ENCODE results near the gene RNF215.
"Not testable (repeated sequence)": the region's sequence is repeated elsewhere in the genome, so short reads cannot be mapped to it uniquely, and the experiment has no call there.

RNF215 gene

DNA sequence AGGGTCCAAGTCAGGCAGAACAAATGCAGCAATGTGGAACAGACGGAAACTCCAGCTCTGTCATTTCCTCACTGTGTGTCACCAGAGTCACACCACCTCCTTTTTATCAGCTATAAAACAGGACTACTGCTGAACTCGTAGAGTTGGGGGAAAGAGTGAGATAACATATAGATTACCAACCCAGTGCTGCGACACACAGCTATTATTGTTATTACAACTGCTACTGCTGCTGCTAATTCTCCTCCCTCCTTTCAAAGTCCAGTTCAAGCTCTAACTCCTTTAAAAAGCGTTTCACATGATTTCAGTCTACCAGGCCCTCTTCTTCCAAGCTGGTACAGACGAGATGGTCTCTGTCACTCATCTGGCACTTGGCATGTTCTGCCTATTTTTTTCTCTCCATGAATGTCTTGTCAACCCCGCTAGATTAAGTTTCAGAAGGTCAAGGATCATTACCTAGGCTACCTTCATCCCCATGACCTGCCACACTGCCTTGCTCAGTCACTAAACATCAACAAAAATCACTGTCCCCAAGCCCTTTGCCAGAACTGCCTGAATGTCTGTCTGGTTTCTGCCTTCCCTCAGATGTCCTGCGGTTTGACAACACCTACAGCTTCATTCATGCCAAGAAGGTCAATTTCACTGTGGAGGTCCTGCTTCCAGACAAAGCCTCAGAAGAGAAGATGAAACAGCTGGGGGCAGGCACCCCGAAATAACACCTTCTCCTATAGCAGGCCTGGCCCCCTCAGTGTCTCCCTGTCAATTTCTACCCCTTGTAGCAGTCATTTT, 34.7 kb upstream of the RNF215 start:
- no peak for DNase-seq (ENCODE audit: low read depth in 2 of 2)

- DNase-seq (ENCODE audit: low read depth in 2 of 2) = no peak
Measured at GRCh38 chr22:30420347-30421125, 33.3 kb upstream of the RNF215 start.

GRCh38 chr22:30416837-30417236, 29.6 kb upstream of the RNF215 start:
- DNase-seq (ENCODE audit: low read depth in 2 of 2) = no peak

- DNase-seq (ENCODE audit: low read depth in 2 of 2) = no peak
Measured at GRCh38 chr22:30416403-30416802, 29.2 kb upstream of the RNF215 start.

DNA sequence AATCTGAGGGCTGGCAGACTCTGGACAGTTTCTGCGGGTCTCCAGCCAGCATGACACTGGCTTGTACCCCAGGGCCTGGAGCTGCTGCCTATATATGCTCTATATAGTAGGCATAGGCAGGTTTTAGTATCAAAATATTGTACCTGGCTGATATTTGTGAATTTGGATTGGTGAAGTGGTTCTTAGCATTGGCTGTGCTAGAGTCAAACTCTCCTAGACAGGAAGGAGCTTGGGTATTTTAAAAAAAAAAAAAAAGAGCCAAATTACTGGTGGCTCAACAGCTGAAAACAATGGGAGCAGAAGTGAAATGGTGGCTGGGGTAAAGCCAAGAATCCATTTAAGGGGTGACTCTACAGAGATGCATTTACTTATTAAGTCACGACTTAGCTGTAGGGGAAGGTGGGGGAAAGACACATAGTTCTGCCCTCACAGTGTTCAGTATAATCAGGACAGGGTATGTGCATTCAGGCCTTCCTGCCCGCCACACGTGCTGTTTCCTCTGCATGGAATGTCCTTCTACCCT, 27.4 kb upstream of the RNF215 start:
- DNase-seq (ENCODE audit: low read depth in 2 of 2) = no peak

- DNase-seq (ENCODE audit: low read depth in 2 of 2) = no peak
Measured at GRCh38 chr22:30413745-30414524, 26.7 kb upstream of the RNF215 start.

DNA sequence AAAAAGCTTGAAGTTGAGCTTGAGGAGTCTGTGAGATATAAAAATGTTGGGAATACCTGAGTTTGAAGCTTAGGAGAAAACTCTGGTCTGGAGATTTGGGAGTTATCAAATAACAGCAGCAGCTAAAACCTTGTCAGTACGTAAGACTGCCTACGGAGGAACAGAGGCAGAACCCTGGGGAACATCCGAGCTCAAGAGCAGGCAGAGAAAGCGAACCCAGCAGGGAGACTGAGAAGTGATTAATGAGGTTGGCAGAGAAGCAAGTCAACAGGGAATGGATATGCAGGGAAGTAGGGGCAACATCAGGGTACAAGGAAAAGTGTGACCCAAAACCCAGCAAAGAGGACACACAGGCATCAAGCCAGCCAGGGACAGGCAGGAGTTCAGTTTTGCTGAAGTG, 25.8 kb upstream of the RNF215 start:
- no peak for DNase-seq (ENCODE audit: low read depth in 2 of 2)

DNA sequence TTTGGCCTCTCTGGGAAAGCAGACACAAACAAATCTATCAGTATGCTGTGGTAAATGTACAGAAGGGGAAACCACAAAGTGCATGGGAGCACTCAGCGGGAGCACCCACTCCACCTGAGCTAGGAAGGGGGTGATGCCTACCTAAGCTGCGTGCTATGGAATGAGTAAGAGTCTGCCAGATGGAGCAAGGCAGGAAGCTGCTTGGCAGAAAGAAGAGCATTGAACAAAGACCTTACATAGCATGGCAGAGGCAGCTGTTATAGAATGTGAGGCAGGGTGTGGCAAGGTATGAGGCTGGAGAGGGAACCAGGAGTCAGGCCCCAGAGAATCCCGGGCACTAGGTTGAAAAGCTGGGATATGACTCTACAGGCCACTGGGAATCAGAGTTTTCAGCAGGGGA, 24.6 kb upstream of the RNF215 start:
- DNase-seq (ENCODE audit: low read depth in 2 of 2) = no peak

DNA sequence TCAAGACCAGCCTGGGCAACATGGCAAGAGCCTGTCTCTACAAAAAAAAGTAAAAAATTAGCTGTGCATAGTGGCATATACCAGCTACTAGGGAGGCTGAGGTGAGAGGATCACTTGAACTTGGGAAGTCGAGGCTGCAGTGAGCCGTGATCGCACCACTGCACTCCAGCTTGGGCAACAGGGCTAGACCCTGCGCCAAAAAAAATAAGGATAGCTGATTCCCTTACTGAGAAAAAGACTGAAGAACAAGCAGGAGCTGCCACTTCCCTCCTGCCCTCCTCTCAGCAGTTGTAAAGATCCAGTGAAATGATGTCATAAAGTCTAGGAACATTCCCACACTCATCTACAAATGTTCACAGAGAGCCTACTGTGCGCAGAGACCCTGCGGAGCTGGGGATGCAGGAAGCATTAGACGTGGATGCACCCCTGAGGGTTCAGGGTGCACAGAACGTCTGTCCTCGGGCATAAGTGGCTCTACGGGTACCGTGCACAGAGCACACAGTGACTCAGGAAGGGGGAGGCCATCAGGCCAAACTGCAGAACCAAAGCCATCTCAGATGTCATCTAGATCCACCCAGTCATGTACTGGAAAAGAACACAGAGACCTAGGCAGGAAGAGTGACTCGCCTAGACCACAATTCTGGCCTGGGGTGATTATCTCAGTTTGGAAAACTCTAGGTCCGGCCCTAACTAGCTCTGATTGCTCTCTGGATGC, 21.3 kb upstream of the RNF215 start:
- no peak for DNase-seq (ENCODE audit: low read depth in 2 of 2)

DNA sequence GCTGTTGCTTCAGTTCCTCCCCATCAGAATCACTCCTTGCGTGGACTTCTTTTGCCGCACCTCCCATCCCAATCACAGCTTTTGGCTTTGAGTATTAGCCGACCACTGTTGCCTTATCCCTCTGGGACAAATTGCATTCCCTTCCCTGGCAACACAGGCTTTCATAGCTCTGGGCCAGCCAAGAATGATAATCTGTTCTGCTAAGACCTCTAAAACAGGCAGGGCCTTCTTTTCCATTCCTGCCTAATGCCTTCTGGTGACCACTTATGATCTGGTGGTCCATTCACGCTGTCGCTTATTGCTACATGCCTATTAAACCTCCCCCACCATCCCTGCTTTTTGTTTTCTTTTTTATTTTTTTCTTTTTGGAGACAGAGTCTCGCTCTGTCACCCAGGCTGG, 19.2 kb upstream of the RNF215 start:
- DNase-seq (ENCODE audit: low read depth in 2 of 2) = no peak

DNA sequence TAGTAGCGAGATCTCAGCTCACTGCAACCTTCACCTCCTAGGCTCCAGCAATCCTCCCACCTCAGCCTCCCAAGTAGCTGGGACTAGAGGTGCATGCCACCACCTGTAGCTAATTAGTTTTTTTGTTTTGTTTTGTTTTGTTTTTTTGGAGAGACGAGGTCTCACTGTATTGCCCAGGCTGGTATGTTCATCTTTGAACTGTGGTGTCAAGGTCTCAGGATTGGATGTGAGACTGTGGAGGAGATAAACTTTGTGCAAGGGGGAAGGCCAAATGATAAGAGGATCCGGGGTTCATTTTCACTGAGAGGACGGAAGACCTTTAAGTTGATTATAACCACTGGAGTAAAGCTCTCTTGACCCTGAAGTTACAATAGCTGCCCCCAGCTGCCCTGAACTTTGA, 18.5 kb upstream of the RNF215 start:
- DNase-seq (ENCODE audit: low read depth in 2 of 2) = no peak

DNA sequence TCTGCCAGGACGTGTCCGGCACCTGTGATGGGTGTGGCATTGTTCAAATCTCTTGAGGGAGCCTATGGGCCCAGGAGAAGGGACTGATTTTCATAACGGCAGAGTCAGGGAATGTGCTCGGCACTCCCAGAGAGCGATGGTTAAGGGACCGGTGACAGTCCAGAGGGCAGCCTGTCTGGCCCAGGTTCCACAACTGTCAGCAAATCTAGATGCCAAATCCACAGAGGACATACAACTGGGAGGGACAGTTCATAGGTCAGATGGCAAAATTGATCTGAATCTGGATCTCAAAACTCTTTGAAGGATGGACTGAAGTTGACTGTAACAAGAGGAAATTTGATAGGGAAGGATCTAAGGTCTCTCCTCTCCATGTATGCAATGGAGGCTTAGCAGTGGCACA, 17.1 kb upstream of the RNF215 start:
- no peak for DNase-seq (ENCODE audit: low read depth in 2 of 2)

DNA sequence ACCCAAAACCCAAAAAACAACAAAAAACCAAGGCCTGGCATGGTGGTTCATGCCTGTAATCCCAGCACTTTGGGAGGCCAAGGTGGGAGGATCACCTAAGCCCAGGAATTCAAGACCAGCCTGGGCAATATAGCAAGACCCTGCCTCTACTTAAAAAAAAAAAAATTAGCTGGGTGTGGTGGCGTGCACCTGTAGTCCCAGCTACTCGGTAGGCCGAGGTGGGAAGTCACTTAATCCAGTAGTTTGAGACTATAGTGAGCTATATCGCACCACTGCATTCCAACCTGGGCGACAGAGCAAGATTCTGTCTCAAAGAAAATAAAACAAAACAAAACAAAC, 15.5 kb upstream of the RNF215 start:
- DNase-seq (ENCODE audit: low read depth in 2 of 2) = not testable (repeated sequence)

- DNase-seq (ENCODE audit: low read depth in 2 of 2) = no peak
Measured at GRCh38 chr22:30402028-30402765, 15.0 kb upstream of the RNF215 start.

DNA sequence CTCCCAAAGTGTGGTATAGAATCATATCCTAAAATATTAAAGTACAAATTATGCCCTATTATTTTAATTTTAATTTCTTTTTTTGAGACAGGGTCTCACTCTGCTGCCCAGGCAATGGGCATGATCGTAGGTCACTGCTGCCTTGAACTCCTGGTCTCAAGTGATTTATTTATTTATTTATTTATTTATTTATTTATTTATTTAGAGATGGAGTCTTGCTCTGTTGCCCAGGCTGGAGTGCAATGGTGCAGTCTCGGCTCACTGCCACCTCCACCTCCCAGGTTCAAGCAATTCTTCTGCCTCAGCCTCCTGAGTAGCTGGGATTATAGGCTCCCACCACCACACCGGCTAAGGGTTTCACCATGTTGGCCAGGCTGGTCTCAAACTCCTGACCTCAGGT, 13.8 kb upstream of the RNF215 start:
- DNase-seq (ENCODE audit: low read depth in 2 of 2) = not testable (repeated sequence)

DNA sequence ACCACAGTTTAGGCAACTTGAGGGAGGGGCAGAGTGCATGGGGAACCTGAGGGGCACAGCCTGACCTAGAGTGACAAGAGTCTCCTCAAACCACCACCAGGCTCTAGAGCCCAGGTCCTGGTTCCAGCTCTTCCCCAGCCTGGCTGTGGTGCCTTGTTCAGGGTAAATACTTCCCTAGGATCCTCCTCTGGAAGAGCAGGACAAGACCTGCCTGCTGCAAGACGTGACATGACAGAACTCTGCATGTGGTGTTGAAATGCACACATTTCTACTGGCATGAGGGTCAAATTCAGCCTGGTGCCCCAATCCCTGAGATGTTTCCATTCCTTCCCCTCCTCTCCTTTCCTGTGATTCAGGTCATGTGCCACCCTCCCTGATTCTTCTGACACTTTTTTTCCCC, 12.9 kb upstream of the RNF215 start:
- DNase-seq (ENCODE audit: low read depth in 2 of 2) = no peak

DNA sequence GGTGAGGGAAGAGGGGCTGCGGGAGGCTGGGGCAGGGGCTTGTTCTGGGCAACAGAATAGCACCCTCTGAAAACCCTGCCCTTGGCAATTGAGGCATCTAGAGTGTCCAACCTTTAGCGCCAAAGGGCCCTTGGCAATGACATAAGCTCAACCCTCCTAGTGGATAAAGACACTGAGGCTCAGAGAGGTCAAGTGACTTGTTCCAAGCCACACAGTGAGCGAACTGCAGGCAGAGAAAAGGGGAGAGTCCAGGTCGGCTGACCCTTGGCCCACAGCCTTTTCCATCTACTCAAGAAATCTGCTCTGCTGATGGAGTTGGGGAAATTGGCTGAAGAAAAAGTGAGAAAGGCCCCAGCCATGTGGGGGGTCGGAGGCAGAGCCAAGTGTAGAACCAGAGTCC, 12.5 kb upstream of the RNF215 start:
- DNase-seq (ENCODE audit: low read depth in 2 of 2) = no peak

DNA sequence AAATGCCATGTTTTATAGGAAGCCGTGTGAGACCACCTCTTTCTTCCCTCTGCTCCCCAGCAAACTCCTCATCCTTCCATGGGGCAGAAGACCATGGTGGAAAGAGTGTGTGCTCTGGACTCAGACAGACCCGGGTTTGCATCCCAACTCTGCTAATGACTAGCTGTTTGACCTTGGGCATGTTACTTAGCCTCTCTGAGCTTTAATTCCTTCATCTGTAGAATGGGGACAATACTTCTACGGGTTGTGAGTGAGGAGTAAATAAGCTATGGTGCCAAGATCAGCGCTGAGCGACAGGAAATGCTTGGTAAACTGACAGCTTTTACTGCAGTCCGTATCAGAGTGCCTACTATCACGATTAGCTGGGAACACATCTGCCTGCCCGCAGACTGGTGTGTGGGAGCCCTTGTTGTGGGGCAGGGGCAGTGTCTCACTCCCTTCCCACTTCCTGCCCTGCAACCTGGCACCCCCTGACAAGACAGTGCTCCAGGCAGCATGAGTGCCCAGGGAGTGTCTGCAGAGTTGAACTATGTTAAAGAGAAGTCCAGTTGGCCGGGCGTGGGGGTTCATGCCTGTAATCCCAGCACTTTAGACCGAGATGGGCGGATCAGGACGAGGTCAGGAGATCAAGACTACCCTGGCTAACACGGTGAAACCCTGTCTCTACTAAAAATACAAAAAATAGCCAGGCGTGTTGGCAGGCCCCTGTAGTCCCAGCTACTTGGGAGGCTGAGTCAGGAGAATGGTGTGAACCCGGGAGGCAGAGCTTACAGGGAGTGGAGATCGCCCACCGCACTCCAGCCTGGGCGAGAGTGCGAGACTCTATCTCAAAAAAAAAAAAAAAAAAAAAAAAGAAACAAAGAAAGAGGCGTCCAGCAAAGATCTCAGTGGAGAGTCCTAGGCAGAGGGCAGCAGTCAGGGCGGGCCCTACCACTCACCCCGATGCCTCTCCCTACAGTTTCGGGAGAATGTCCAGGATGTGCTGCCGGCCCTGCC, 11.8 kb upstream of the RNF215 start:
- no peak for DNase-seq (ENCODE audit: low read depth in 2 of 2)

Measured in fibroblast of skin of left quadriceps (primary cell).